ENCODE data around the gene SH3BP5L. TPM values are rescaled to one million over a fixed set of nuclear protein-coding genes. Genes with fewer than 3 reads are reported as not detected.
"Not testable (repeated sequence)": the region's sequence is repeated elsewhere in the genome, so short reads cannot be mapped to it uniquely, and the experiment has no call there.

Gene SH3BP5L
- total RNA-seq, 2 donors from 2014 or later: 18.3 to 23.8 TPM

DNA sequence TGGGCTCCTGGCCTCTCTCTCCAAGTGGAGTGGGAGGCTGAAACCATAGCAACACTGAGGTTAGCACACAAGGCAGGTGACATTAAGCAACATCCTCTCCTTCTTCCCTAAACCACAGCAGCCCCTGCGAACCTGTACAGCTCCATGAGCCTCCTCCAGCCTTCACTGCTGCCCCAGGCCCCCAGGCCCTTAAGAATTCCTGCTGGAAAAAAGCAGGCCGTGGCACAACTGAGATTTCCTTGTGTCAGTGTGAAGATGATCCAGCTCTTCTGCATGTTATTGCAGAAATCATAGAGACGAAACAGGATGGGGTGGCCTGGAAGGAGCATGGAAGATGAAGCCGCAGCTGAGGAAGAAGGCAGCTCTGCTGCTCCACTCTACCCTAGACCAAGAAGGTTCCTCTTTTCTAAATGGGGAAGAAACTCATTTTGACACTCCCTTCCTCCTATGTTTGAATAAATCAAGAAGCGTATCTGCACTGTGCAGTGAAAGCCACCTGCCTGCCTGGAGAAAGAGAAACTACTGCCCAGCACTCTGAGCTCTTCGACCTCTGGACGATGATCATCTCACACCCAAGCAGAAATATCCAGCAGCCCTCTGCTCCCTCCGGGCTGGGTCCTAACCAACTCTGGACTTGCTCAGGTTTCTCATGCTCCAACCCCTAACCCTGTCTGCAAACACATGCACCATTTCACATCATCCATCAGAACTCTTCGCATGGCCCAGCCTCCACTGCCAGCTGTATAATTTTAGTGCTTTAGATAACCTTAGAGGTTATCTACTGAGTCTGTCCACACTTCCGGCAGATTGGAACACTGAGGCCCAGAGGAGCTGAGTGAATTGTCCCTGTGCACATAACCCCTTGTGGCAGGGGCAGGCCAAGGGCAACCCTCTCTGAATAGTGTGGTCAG lies 20.7 kb downstream of the SH3BP5L start:
- no peaks in the 10 kb centered on the region for H3K36me3 Mint-ChIP-seq
- no peak for DNase-seq (ENCODE audit: low spot score)
- H3K27me3 Mint-ChIP-seq: peaks cover 6 to 14% of the 10 kb centered on the region in 2 donors
- ATAC-seq: peak in 1 of 2 donors; percentile 63
- H3K27ac Mint-ChIP-seq: peak overlapping the region in 1 of 2 donors; percentile 40
- peaks cover 10 to 17% of the 10 kb centered on the region in 2 donors for H3K4me1 Mint-ChIP-seq (ENCODE audit: low read depth in 2 of 2)
- H3K9me3 Mint-ChIP-seq: no peaks in the 10 kb centered on the region
- H3K4me3 Mint-ChIP-seq: no peak overlapping the region

DNA sequence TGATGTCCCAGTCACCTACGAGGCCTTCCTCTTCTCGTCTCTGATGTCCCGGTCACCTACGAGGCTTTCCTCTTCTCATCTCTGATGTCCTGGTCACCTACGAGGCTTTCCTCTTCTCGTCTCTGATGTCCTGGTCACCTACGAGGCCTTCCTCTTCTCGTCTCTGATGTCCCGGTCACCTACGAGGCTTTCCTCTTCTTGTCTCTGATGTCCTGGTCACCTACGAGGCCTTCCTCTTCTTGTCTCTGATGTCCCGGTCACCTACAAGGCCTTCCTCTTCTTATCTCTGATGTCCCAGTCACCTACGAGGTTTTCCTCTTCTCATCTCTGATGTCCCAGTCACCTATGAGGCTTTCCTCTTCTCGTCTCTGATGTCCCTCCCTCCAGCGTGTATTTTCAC lies 22.2 kb downstream of the SH3BP5L start:
- peaks cover 6 to 20% of the 10 kb centered on the region in 2 donors for H3K27me3 Mint-ChIP-seq
- not testable (repeated sequence) for ATAC-seq; DNase-seq (ENCODE audit: low spot score); H3K27ac Mint-ChIP-seq; H3K4me3 Mint-ChIP-seq; H3K36me3 Mint-ChIP-seq; H3K9me3 Mint-ChIP-seq
- peaks cover 10 to 17% of the 10 kb centered on the region in 2 donors for H3K4me1 Mint-ChIP-seq (ENCODE audit: low read depth in 2 of 2)

- Mint-ChIP-seq H3K9me3 (no peaks in the 10 kb centered on the region), H3K4me1 (ENCODE audit: low read depth in 2 of 2) (peaks cover 10 to 17% of the 10 kb centered on the region in 2 donors), H3K4me3 (no peak overlapping the region), H3K27ac (no peak overlapping the region), H3K36me3 (no peaks in the 10 kb centered on the region), H3K27me3 (peaks cover 13 to 31% of the 10 kb centered on the region in 2 donors)
- ATAC-seq: no peak
- DNase-seq (ENCODE audit: low spot score): no peak
Measured at GRCh38 chr1:248802454-248802853, 23.3 kb downstream of the SH3BP5L start.

GRCh38 chr1:248800459-248800858 lies 25.3 kb downstream of the SH3BP5L start:
- no peak overlapping the region for H3K4me3 Mint-ChIP-seq
- no peaks in the 10 kb centered on the region for H3K9me3 Mint-ChIP-seq
- no peaks in the 10 kb centered on the region for H3K36me3 Mint-ChIP-seq
- peaks cover 13 to 38% of the 10 kb centered on the region in 2 donors for H3K27me3 Mint-ChIP-seq
- no peak overlapping the region for H3K27ac Mint-ChIP-seq
- DNase-seq (ENCODE audit: low spot score) (no peak), ATAC-seq (no peak)
- H3K4me1 Mint-ChIP-seq (ENCODE audit: low read depth in 2 of 2): peaks cover 10 to 12% of the 10 kb centered on the region in 2 donors

GRCh38 chr1:248798791-248799190 lies 26.9 kb downstream of the SH3BP5L start:
- Mint-ChIP-seq H3K36me3 (peaks cover 4% of the 10 kb centered on the region), H3K9me3 (peaks cover 4% of the 10 kb centered on the region), H3K4me1 (ENCODE audit: low read depth in 2 of 2) (peaks cover 2 to 4% of the 10 kb centered on the region in 2 donors), H3K27ac (no peak overlapping the region), H3K27me3 (peaks cover 16 to 38% of the 10 kb centered on the region in 2 donors), H3K4me3 (no peak overlapping the region)
- ATAC-seq (no peak), DNase-seq (ENCODE audit: low spot score) (no peak)

DNA sequence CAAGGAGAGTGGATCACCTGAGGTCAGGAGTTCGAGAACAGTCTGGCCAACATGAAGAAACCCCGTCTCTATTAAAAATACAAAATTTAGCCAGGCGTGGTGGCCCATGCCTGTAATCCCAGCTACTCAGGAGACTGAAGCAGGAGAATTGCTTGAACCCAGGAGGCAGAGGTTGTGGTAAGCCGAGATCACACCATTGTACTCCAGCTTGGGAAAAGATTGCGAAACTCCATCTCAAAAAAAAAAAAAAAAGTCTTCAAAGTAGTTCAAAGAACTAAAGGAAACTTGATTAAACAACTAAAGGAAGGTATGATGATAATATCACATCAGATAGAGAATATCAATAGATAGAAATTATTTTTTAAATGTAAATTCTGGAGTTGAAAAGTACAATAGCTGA lies 31.1 kb downstream of the SH3BP5L start:
- not testable (repeated sequence) for H3K4me3 Mint-ChIP-seq; H3K9me3 Mint-ChIP-seq; ATAC-seq; H3K4me1 Mint-ChIP-seq (ENCODE audit: low read depth in 2 of 2); DNase-seq (ENCODE audit: low spot score); H3K36me3 Mint-ChIP-seq; H3K27ac Mint-ChIP-seq
- peaks cover 10 to 24% of the 10 kb centered on the region in 2 donors for H3K27me3 Mint-ChIP-seq

DNA sequence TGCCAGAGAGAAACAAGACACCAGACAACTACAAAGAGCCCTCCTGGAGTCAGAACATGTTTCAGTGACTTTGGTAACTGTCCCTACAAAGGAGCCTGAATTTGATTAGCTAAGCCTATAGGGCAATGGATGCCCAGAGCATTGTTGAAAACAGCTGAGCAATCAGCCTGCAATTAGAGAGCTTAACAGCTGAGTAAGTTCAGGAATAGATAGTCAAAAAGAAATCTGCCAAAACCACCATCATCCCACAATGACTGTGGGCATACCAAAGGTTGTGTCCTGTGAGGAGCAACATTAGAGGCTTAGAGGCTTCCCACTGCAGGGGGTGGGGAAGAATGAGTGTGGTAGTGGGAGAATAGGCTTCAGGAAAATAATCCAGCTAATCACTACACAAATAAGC lies 32.1 kb downstream of the SH3BP5L start:
- ATAC-seq: peak; percentile 78 to 94
- Mint-ChIP-seq H3K27me3 (peaks cover 10 to 18% of the 10 kb centered on the region in 2 donors), H3K9me3 (peaks cover 4% of the 10 kb centered on the region), H3K4me1 (ENCODE audit: low read depth in 2 of 2) (peaks cover 4 to 7% of the 10 kb centered on the region in 2 donors), H3K4me3 (peak overlapping the region; percentile 50), H3K36me3 (peaks cover 6% of the 10 kb centered on the region), H3K27ac (peak overlapping the region in 1 of 2 donors; percentile 14)
- no peak for DNase-seq (ENCODE audit: low spot score)

DNA sequence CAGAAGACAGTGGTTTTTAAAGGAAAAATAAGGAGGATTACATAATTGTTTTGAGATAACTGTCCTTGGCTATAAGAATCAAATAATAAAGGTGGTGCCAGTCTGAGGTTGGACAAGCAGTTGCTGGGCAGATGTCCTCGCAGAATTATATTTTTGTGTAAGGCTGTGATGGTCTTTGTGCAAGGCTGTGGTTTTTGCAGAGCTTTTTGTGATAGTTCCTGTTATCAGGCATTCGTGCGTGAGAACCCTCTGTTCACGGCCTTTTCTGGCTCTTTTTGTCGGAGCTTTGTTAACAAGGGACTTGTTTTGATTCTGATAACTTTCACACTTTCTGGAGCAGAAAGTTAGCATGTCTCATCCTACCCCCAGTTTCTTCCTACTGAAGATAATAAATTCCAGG lies 33.4 kb downstream of the SH3BP5L start:
- Mint-ChIP-seq H3K27me3 (peaks cover 3 to 6% of the 10 kb centered on the region in 2 donors), H3K4me1 (ENCODE audit: low read depth in 2 of 2) (peaks cover 4 to 7% of the 10 kb centered on the region in 2 donors), H3K27ac (no peak overlapping the region), H3K36me3 (peaks cover 6% of the 10 kb centered on the region), H3K4me3 (no peak overlapping the region), H3K9me3 (peaks cover 4% of the 10 kb centered on the region)
- no peak for ATAC-seq
- no peak for DNase-seq (ENCODE audit: low spot score)

GRCh38 chr1:248791010-248791409 lies 34.7 kb downstream of the SH3BP5L start:
- Mint-ChIP-seq H3K4me1 (ENCODE audit: low read depth in 2 of 2) (peaks cover 4 to 9% of the 10 kb centered on the region in 2 donors), H3K27me3 (peaks cover 3 to 9% of the 10 kb centered on the region in 2 donors), H3K9me3 (peaks cover 4% of the 10 kb centered on the region), H3K27ac (no peak overlapping the region), H3K36me3 (peaks cover 6% of the 10 kb centered on the region), H3K4me3 (no peak overlapping the region)
- DNase-seq (ENCODE audit: low spot score) (no peak), ATAC-seq (no peak)

GRCh38 chr1:248790456-248790855 lies 35.3 kb downstream of the SH3BP5L start:
- no peak for ATAC-seq
- no peak overlapping the region for H3K27ac Mint-ChIP-seq
- H3K4me1 Mint-ChIP-seq (ENCODE audit: low read depth in 2 of 2): peaks cover 4 to 13% of the 10 kb centered on the region in 2 donors

GRCh38 chr1:248789337-248789736 lies 36.4 kb downstream of the SH3BP5L start:
- not testable (repeated sequence) for H3K9me3 Mint-ChIP-seq, H3K27ac Mint-ChIP-seq
- peaks cover 3 to 14% of the 10 kb centered on the region in 2 donors for H3K27me3 Mint-ChIP-seq

More at GRCh38 chr1:248790456-248790855, 35.3 kb downstream of the SH3BP5L start:
- peaks cover 6% of the 10 kb centered on the region for H3K36me3 Mint-ChIP-seq
- H3K27me3 Mint-ChIP-seq: peaks cover 3 to 14% of the 10 kb centered on the region in 2 donors
- H3K4me3 Mint-ChIP-seq: no peak overlapping the region
- DNase-seq (ENCODE audit: low spot score): no peak
- peaks cover 4% of the 10 kb centered on the region for H3K9me3 Mint-ChIP-seq

DNA sequence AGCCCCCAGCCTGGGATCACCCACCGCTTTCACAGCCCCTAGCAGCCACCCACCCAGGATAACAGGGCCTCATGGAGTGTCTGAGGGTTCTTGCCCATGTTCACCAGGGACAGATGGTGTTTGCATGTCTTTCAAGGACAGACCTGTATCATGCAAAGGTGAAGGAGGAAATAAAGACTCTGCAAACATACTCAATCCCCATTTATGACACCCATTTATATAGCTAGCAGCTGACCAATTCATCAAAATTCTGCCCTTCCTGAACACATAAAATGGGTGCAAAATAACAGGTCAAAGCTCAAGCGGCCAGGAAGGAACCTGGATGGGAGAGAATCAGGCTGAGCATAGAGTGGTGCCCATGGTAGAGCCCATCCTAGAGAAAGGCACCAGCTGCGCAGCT lies 37.4 kb downstream of the SH3BP5L start:
- Mint-ChIP-seq H3K27ac (no peak overlapping the region), H3K27me3 (peaks cover under 1 to 14% of the 10 kb centered on the region in 2 donors), H3K4me1 (ENCODE audit: low read depth in 2 of 2) (peaks cover 0 to 6% of the 10 kb centered on the region in 2 donors), H3K36me3 (no peaks in the 10 kb centered on the region), H3K9me3 (no peaks in the 10 kb centered on the region), H3K4me3 (no peak overlapping the region)
- no peak for ATAC-seq
- no peak for DNase-seq (ENCODE audit: low spot score)

More at GRCh38 chr1:248789337-248789736, 36.4 kb downstream of the SH3BP5L start:
- H3K4me3 Mint-ChIP-seq; H3K36me3 Mint-ChIP-seq; DNase-seq (ENCODE audit: low spot score); ATAC-seq: not testable (repeated sequence)
- peaks cover 4 to 13% of the 10 kb centered on the region in 2 donors for H3K4me1 Mint-ChIP-seq (ENCODE audit: low read depth in 2 of 2)

DNA sequence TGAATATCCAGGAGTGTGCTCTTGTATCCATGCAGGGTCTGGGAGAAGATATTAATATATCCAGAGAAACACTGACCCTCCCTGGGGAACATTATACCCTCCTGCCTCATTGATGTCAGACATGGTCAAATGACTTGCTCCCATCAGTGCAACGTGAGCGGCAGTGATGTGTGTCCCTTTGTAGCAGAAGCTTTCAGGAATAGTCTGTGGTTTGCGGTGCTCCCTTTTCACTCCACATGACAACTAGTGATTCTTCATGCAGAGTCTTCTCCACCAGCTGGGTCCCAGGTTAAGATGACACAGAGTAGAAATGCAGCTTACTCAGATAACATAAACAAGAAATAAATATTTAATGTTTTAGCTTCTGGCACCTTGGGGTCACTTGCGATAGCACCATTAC lies 38.3 kb downstream of the SH3BP5L start:
- Mint-ChIP-seq H3K9me3 (no peaks in the 10 kb centered on the region), H3K27ac (no peak overlapping the region), H3K27me3 (peaks cover 2 to 14% of the 10 kb centered on the region in 2 donors), H3K36me3 (no peaks in the 10 kb centered on the region), H3K4me1 (ENCODE audit: low read depth in 2 of 2) (peaks cover 0 to 6% of the 10 kb centered on the region in 2 donors), H3K4me3 (no peak overlapping the region)
- ATAC-seq: no peak
- DNase-seq (ENCODE audit: low spot score): no peak

- Mint-ChIP-seq H3K4me1 (ENCODE audit: low read depth in 2 of 2) (peaks cover 0 to 6% of the 10 kb centered on the region in 2 donors), H3K27me3 (peaks cover 2 to 25% of the 10 kb centered on the region in 2 donors), H3K27ac (no peak overlapping the region), H3K9me3 (no peaks in the 10 kb centered on the region), H3K36me3 (peaks cover 6% of the 10 kb centered on the region), H3K4me3 (no peak overlapping the region)
- ATAC-seq (peak; percentile 57 to 83), DNase-seq (ENCODE audit: low spot score) (no peak)
Measured at GRCh38 chr1:248786156-248786555, 39.6 kb downstream of the SH3BP5L start.

Measured in natural killer cell treated with Interleukin-12 subunit alpha and Interleukin-12 subunit beta and Interleukin-15 and Interleukin-18, amount 100 ng/mL, for 72 hours (primary cell).